UCSD-AML1 (cell line): ENCODE results near the gene OPRL1.

ENCODE experiments used
- DNase-seq: peaks from one replicate; lab custom pipeline; 2025; ENCODE audit not compliant: unreplicated experiment; lab: John Stamatoyannopoulos, UW

OPRL1 gene

DNA sequence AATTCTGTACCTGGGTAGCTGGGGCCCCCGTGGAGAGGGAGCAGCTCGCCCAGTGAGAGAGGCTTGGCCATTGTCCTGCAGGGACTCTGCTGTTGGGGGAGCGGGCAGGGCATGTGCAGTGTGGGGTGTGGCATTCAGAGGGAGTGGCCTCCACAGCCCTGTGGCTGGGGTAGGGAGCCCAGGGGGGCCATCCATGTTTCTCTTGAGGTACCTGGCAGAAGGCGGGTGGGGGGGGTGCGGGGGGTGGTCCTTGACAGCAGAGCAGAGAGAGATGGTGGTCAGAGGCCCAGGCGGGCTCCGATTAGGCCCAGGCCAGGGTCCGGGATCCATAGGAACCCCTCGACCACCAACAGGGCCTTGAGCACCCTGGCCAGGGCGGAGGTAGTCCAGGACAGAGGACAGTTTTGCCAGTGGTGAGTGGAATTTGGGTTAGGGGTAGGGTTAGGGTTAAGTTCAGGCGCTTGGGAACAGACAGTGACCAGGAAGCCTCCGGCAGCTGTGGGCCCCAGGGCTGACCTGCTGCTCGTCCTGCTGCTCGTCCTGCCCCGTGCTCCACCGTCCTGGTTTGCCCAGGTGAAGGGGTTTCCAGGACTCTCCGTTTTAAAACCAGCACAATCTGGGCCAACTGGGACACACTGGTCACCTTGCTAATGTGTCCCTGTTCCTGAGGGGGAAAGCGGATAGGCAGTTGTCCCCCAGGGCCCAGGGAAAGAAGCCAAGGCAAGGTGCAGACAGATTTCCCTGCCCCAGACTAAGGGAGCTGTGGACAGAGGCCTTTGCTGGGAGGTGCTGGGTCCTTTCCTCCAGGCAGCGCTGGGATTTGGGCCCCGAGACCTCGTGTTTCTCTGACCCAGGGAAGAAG lies 59.5 kb downstream of the OPRL1 start:
- DNase-seq = no peak

DNA sequence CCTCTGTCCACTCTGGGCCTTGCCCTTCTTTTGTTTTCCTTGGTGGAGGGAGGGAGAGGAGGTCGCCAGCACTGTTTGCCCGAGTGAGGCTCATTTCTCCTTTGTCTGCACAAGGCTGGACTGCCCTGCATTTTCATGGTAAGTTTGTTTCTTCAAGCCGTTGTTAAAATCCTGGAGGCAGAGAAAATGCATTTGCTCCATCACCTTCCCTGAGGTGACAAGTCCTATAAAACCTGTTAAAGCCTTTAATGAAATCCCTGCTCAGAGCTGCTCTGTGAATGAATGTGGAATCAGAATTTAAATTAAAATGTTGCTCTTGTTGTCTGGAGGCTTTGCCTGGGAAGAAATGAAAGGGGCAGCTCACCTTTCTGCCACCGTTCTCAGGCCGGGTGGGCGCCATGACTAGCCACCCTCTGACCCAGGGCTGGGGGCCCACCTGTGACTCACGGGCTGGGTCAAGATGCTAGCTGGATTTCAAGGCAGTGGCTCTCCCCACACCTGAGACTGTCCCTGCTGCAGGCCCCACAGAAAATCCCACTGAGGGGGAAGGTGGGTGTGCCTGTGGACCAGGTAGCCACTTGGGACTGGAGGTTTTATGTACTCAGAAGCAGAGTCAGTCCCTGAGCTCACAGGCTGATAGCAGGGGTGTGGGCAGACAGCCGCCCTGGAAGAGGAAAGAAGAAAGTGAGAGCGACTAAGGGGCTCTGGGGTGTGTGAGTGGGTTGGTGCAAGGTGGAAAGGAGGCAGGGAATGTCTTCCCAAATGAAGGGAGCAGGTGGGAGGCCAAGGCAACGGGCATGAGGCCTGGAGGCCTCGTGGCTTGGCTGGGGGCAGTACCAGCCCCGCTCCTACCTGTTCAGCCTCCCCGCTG lies 60.4 kb downstream of the OPRL1 start:
- DNase-seq = no peak

DNA sequence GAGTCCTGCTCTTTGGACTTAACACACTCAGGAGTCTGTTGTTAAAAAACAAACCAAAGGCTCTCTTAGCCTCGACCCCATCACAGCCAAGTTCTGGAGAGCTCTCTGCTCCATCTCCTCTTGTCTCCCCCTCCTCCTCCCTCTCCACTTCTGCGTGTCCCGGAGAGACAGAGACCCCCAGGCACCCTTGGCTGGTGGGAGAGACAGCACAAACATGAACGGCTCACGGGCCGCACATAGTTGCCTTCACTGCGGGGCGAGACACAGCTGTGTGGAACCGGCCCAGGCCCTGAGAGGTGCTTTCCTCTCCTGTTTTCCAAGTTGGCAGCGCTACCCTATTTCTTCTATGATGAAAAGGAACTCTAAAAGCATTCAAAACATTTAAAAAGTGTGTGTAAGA lies 61.1 kb downstream of the OPRL1 start:
- DNase-seq = no peak

GRCh38 chr20:64142590-64142989 lies 62.7 kb downstream of the OPRL1 start:
- DNase-seq = no peak

GRCh38 chr20:64143018-64143801 lies 63.3 kb downstream of the OPRL1 start:
- no peak for DNase-seq

DNA sequence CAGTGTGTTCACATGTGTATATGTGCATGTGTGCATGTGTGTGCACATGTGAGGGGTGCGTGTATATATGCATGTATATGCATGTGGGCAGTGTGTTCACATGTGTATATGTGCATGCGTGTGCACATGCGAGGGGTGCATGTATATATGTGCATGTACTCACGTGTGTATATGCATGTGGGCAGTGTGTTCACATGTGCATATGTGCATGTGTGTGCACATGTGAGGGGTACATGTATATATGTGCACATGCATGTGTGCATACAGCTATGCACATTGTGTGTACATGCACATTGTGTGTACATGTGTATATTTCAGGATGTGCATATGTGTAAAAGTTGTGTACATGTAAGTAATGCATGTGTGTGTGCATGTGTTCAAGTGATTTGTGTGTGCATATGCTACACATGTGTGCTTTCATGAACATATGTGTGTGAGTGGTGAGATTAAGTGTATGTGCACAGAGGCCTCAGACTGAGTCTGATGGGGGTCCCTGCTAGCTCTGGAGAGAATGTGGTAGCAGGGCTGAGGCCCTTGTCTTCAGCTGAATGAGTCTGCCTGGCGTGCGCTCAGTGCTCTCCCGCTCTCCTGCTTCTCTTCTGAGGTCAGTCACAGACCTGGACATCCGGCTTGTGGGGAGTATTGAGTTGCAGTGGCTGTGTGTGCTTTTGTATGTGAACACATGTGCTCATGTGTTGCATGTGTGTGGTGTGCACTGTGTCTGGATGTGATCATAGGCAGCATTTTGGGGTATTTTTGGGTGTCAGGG lies 64.4 kb downstream of the OPRL1 start:
- no peak for DNase-seq

GRCh38 chr20:64145458-64146300 lies 65.8 kb downstream of the OPRL1 start:
- no peak for DNase-seq

DNA sequence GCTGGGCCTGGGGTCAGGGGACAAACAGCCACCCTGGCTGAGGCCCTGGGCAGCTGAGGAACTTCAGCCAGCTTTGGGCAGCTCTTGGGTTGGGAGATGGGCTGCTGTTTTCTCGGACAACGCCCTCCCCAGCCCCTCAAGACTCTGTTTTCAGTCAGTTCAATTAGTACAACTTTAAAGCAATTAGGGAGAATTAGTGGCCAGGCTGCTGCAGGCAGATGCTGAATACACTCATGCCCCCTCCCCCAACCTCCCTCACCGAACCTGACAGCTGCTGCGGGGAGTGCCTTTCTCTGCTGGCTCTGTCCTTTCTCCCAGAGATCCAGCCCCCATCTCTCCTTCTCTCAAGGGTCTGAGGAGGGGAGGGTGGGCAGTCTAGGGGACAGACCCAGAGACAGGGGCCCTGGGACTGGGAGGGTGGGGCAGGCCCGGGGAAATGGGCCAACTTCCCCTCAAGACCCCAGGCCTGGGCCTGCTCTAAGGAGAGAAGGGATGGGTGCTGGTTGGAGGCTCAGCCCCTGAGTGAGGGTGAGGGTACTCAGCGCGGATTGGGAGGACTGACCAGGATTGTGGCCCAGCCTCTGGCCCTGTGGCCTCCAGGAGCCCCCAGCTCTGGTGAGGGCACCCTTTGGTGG lies 66.5 kb downstream of the OPRL1 start:
- no peak for DNase-seq

DNA sequence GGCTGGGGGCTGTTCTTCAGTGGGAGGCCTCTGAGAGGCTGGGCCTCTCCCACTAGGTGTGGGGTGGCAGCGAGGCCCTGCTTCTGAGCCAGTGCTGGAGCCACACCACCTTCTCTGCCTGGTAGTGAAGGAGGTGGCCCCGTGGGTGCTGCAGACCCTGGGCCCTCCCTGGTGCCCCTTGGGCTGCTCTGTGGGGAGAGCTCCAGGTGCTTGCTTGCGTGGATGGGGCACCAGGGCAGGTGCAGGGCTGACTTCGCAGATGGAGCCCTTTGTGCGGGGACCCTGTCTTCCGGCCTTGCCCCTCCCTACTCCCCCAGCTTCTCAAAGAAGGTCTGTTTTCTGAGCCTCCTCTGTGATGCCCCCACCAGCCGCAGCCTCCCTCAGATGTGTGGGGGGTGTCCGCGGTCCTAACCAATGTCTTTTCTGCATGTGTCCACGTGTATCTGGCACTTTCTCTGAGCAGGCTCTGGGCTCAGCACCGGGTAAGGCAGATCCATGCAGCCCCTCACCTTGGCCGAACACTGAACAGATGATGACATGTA lies 67.1 kb downstream of the OPRL1 start:
- no peak for DNase-seq

GRCh38 chr20:64148581-64148980 lies 68.7 kb downstream of the OPRL1 start:
- DNase-seq = no peak

- DNase-seq = no peak
Measured at GRCh38 chr20:64149141-64149540, 69.3 kb downstream of the OPRL1 start.

GRCh38 chr20:64149809-64150560 lies 70.1 kb downstream of the OPRL1 start:
- DNase-seq = no peak
